Measurements from ENCODE around the gene LCP2. TPM values are rescaled to one million over a fixed set of nuclear protein-coding genes. Genes with fewer than 3 reads are reported as not detected.
"Not testable (repeated sequence)": the region's sequence is repeated elsewhere in the genome, so short reads cannot be mapped to it uniquely, and the experiment has no call there.

The LCP2 gene
- total RNA-seq, 1 donor from 2014 or later, result not detected

GRCh38 chr5:170248172-170248930 lies 49.2 kb downstream of the LCP2 start:
- Histone ChIP-seq H4K20me1 (ENCODE audit: low read depth) (no peaks in the 10 kb centered on the region), H3K9ac (no peak overlapping the region), H3K4me2 (no peak overlapping the region), H3K79me2 (ENCODE audit: low read depth) (no peaks in the 10 kb centered on the region), H3K27ac (no peak overlapping the region), H3F3A (ENCODE audit: low read depth) (peaks cover 14% of the 10 kb centered on the region), H2AFZ (replicated peaks) (no peak overlapping the region), H3K27me3 (no peaks in the 10 kb centered on the region), H3K9me3 (ENCODE audit: low read depth) (no peaks in the 10 kb centered on the region), H3K4me3 (no peak overlapping the region), H3K36me3 (no peaks in the 10 kb centered on the region), H3K4me1 (peaks cover 45% of the 10 kb centered on the region)
- Mint-ChIP-seq H3K36me3 (no peaks in the 10 kb centered on the region), H3K9me3 (peaks cover 4% of the 10 kb centered on the region), H3K27me3 (ENCODE audit: insufficient read depth, low read depth) (peaks cover 2% of the 10 kb centered on the region), H3K27ac (no peak overlapping the region), H3K4me3 (no peak overlapping the region), H3K4me1 (peaks cover 11% of the 10 kb centered on the region)
- no peak for TF ChIP-seq EZH2phosphoT487 (IDR thresholded peaks at IDR 0.05)
- TF ChIP-seq EZH2 (IDR thresholded peaks at IDR 0.05), result no peak
- TF ChIP-seq CTCF (IDR thresholded peaks at IDR 0.05), result no peak
- DNase-seq (ENCODE audit: low spot score), result no peak

DNA sequence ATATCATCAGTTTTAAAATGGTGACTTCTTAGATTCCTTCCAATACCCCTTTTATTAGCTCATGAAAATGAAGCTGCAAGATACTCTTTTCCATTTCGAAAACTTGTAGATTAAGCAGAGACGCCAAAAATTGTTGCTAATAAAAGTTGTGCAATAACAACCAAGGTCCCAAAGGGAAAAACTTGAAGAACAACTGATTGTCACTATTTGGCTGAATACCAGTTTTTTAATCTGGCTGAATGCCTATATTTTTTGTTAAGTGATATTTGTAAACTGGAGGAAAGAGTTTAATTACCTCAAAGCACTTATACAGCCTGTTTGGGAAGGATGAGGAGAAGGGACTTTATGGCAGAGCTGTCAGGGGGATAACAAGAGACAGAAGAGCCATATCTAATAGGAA lies 50.2 kb downstream of the LCP2 start:
- Mint-ChIP-seq H3K4me1 (peaks cover 11% of the 10 kb centered on the region), H3K27ac (no peak overlapping the region), H3K4me3 (no peak overlapping the region), H3K9me3 (peaks cover 4% of the 10 kb centered on the region), H3K27me3 (ENCODE audit: insufficient read depth, low read depth) (peaks cover 2% of the 10 kb centered on the region), H3K36me3 (no peaks in the 10 kb centered on the region)
- Histone ChIP-seq H3K27me3 (no peaks in the 10 kb centered on the region), H2AFZ (replicated peaks) (no peak overlapping the region), H3F3A (ENCODE audit: low read depth) (peaks cover 14% of the 10 kb centered on the region), H3K36me3 (no peaks in the 10 kb centered on the region), H3K4me3 (no peak overlapping the region), H3K79me2 (ENCODE audit: low read depth) (no peaks in the 10 kb centered on the region), H3K9me3 (ENCODE audit: low read depth) (no peaks in the 10 kb centered on the region), H3K9ac (no peak overlapping the region), H3K4me1 (peaks cover 36% of the 10 kb centered on the region), H3K27ac (no peak overlapping the region), H3K4me2 (peak overlapping the region; percentile 72), H4K20me1 (ENCODE audit: low read depth) (no peaks in the 10 kb centered on the region)
- no peak for TF ChIP-seq EZH2 (IDR thresholded peaks at IDR 0.05)
- no peak for TF ChIP-seq EZH2phosphoT487 (IDR thresholded peaks at IDR 0.05)
- TF ChIP-seq CTCF (IDR thresholded peaks at IDR 0.05), result no peak
- no peak for DNase-seq (ENCODE audit: low spot score)

DNA sequence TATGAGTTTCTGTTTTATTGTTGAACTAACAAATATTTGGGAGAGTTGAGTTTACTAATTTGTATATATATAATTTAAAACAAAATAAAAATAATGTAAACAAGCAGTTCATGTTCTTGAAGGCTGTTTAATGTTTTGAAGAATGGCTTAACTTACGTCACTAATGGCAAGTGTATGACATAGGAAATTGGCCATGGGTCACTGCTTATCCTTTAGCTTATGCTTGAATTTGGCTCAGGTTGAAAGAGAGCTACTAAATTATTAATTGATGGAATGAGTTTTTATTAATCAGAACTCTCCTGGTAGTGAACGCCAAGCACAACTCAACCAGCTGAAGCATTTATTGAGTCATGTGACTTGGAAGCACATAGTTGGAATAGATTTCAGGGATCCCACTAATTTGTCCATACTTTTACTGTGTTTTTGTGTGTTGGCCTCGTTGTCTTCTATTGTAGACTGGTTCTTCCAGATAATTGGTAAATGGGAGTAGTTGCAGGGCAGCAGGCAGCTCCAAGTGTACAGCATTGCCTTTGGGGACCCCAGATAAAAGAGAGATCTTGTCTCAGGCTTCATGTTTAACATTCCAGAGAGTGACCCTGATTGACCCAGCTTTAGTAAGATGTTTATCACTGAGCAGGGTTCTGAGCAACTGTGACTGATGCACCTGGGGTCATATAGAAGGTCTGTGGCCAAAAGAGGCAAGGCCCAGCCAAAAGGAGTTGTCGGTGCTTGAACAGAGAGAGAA lies 51.3 kb downstream of the LCP2 start:
- Histone ChIP-seq H3K4me1 (peaks cover 26% of the 10 kb centered on the region), H3K36me3 (no peaks in the 10 kb centered on the region), H3K9ac (no peak overlapping the region), H3K27me3 (no peaks in the 10 kb centered on the region), H3K4me3 (peak overlapping the region; percentile 43), H3K4me2 (peak overlapping the region; percentile 72), H3K9me3 (ENCODE audit: low read depth) (no peaks in the 10 kb centered on the region), H2AFZ (replicated peaks) (no peak overlapping the region), H3F3A (ENCODE audit: low read depth) (peaks cover 14% of the 10 kb centered on the region), H3K27ac (no peak overlapping the region), H4K20me1 (ENCODE audit: low read depth) (no peaks in the 10 kb centered on the region), H3K79me2 (ENCODE audit: low read depth) (no peaks in the 10 kb centered on the region)
- H3K27me3 Mint-ChIP-seq (ENCODE audit: insufficient read depth, low read depth), result peaks cover 2% of the 10 kb centered on the region
- no peak overlapping the region for H3K27ac Mint-ChIP-seq
- H3K4me3 Mint-ChIP-seq, result no peak overlapping the region
- TF ChIP-seq EZH2 (IDR thresholded peaks at IDR 0.05) (no peak), EZH2phosphoT487 (IDR thresholded peaks at IDR 0.05) (no peak), CTCF (IDR thresholded peaks at IDR 0.05) (no peak)
- no peak for DNase-seq (ENCODE audit: low spot score)
- peaks cover 4% of the 10 kb centered on the region for H3K9me3 Mint-ChIP-seq
- no peaks in the 10 kb centered on the region for H3K36me3 Mint-ChIP-seq
- peaks cover 11% of the 10 kb centered on the region for H3K4me1 Mint-ChIP-seq

DNA sequence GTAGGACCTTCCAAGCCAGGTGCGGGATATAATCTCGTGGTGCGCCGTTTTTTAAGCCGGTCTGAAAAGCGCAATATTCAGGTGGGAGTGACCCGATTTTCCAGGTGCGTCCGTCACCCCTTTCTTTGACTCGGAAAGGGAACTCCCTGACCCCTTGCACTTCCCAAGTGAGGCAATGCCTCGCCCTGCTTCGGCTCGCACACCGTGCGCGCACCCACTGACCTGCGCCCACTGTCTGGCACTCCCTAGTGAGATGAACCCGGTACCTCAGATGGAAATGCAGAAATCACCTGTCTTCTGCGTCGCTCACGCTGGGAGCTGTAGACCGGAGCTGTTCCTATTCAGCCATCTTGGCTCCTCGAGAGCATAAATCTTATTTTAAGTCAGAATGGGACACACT lies 52.1 kb downstream of the LCP2 start:
- not testable (repeated sequence) for H3K36me3 ChIP-seq; H3K9me3 Mint-ChIP-seq; H4K20me1 ChIP-seq (ENCODE audit: low read depth); H3K79me2 ChIP-seq (ENCODE audit: low read depth); H3K4me3 Mint-ChIP-seq; H3K27me3 ChIP-seq; H3K9ac ChIP-seq; H3K27me3 Mint-ChIP-seq (ENCODE audit: insufficient read depth, low read depth); H3K36me3 Mint-ChIP-seq; DNase-seq (ENCODE audit: low spot score); H3K27ac Mint-ChIP-seq; H3K27ac ChIP-seq; H3K9me3 ChIP-seq (ENCODE audit: low read depth)
- Histone ChIP-seq H3K4me2 (peak overlapping the region; percentile 72), H3F3A (ENCODE audit: low read depth) (peaks cover 14% of the 10 kb centered on the region), H3K4me3 (peak overlapping the region; percentile 43), H2AFZ (replicated peaks) (peak overlapping the region; percentile 57), H3K4me1 (peaks cover 19% of the 10 kb centered on the region)
- H3K4me1 Mint-ChIP-seq, result peaks cover 11% of the 10 kb centered on the region
